Kidney glomerular epithelial cell (primary cell): ENCODE measurements around the gene TTC31.
"Not testable (repeated sequence)": the region's sequence is repeated elsewhere in the genome, so short reads cannot be mapped to it uniquely, and the experiment has no call there.

Experiments used
- DNase-seq: peaks from one replicate; lab custom pipeline; 2025; lab: John Stamatoyannopoulos, UW

Gene TTC31

GRCh38 chr2:74482801-74483674 lies at the start of gene TTC31, which contains the start of gene CCDC142:
Gene TTC31, plus strand, starts transcription at chr2:74483081. Its CDS starts 15 bp downstream, at chr2:74483096.
Gene CCDC142, minus strand, starts transcription at chr2:74482998. Its CDS starts 161 bp downstream, at chr2:74482837.
- DNase-seq, result peak; percentile 95

- no peak for DNase-seq
These were observed 46.6 kb upstream of the TTC31 start for GRCh38 chr2:74436111-74436805.

GRCh38 chr2:74436848-74437695 lies 45.8 kb upstream of the TTC31 start:
- DNase-seq, result no peak

- no peak for DNase-seq
These were observed 44.6 kb upstream of the TTC31 start for GRCh38 chr2:74438248-74438647.

GRCh38 chr2:74439373-74439772 lies 43.5 kb upstream of the TTC31 start:
- DNase-seq, result no peak

GRCh38 chr2:74439803-74440377 lies 43.0 kb upstream of the TTC31 start:
- no peak for DNase-seq

GRCh38 chr2:74440378-74441169 lies 42.3 kb upstream of the TTC31 start:
- DNase-seq, result peak; percentile 74

GRCh38 chr2:74441170-74441689 lies 41.7 kb upstream of the TTC31 start:
- DNase-seq, result no peak

GRCh38 chr2:74441690-74442482 lies 41.0 kb upstream of the TTC31 start, which contains the start of gene RTKN:
Gene RTKN, minus strand, starts transcription at chr2:74441937. Its CDS starts 121 bp downstream, at chr2:74441816.
- DNase-seq, result peak; percentile 57

- not testable (repeated sequence) for DNase-seq
These were observed 40.2 kb upstream of the TTC31 start for GRCh38 chr2:74442483-74443297.

- DNase-seq, result peak; percentile 83
These were observed 38.2 kb upstream of the TTC31 start for GRCh38 chr2:74444498-74445318.

- no peak for DNase-seq
These were observed 35.5 kb upstream of the TTC31 start for GRCh38 chr2:74447230-74447999.

GRCh38 chr2:74448771-74449170 lies 34.1 kb upstream of the TTC31 start:
- DNase-seq, result no peak

- no peak for DNase-seq
These were observed 32.2 kb upstream of the TTC31 start for GRCh38 chr2:74450570-74451190.

- DNase-seq, result peak; percentile 99
These were observed 28.0 kb upstream of the TTC31 start, which contains the start of gene INO80B for GRCh38 chr2:74454654-74455511. Gene INO80B, plus strand, starts transcription at chr2:74455087. Its CDS starts 30 bp downstream, at chr2:74455117.

- peak; percentile 27 for DNase-seq
These were observed 25.7 kb upstream of the TTC31 start for GRCh38 chr2:74457129-74457548.
